22Rv1 (cell line): ENCODE measurements around the gene APH1B.
"Not testable (repeated sequence)": the region's sequence is repeated elsewhere in the genome, so short reads cannot be mapped to it uniquely, and the experiment has no call there.

ENCODE experiments used
- H3K27ac ChIP-seq: fragments of 450-650 bp; 2 replicates; pipeline ENCODE4 v1.5.1; 2017
- CTCF ChIP-seq: fragments of 450-650 bp; IDR thresholded peaks from 2 replicates; pipeline ENCODE4 v1.5.1; 2017; ENCODE audit warnings: mild to moderate bottlenecking
- ZFX ChIP-seq: fragments of 450-650 bp; IDR thresholded peaks from 2 replicates; pipeline ENCODE4 v1.6.1; 2017; ENCODE audit warnings: antibody characterized with exemption, borderline replicate concordance

Gene APH1B

GRCh38 chr15:63339836-63340235, 62.4 kb downstream of the APH1B start:
- TF ChIP-seq CTCF = no peak
- no peak for TF ChIP-seq ZFX
- H3K27ac ChIP-seq = no peak overlapping the region

- no peak for TF ChIP-seq CTCF
- TF ChIP-seq ZFX = no peak
- no peak overlapping the region for H3K27ac ChIP-seq
Observed at GRCh38 chr15:63340353-63340752, 62.9 kb downstream of the APH1B start.

- TF ChIP-seq ZFX (no peak), CTCF (no peak)
- no peak overlapping the region for H3K27ac ChIP-seq
Observed at GRCh38 chr15:63340878-63341277, 63.5 kb downstream of the APH1B start.

GRCh38 chr15:63341898-63342297, 64.5 kb downstream of the APH1B start:
- no peak overlapping the region for H3K27ac ChIP-seq
- TF ChIP-seq ZFX (no peak), CTCF (no peak)

GRCh38 chr15:63342996-63343562, 65.7 kb downstream of the APH1B start:
- not testable (repeated sequence) for H3K27ac ChIP-seq

- TF ChIP-seq CTCF (no peak), ZFX (no peak)
- H3K27ac ChIP-seq = no peak overlapping the region
Observed at GRCh38 chr15:63344731-63345390, 67.5 kb downstream of the APH1B start.

GRCh38 chr15:63345391-63345752, 68.0 kb downstream of the APH1B start:
- no peak overlapping the region for H3K27ac ChIP-seq

More at GRCh38 chr15:63345391-63345752, 68.0 kb downstream of the APH1B start:
- TF ChIP-seq ZFX = no peak
- no peak for TF ChIP-seq CTCF
